Transverse colon (tissue), 4 donors: ENCODE data around the gene PRR23E. TPM values are rescaled to one million over a fixed set of nuclear protein-coding genes. Genes with fewer than 3 reads are reported as not detected.

Experiments
- DNase-seq: peaks from one replicate; pipeline ENCODE4 v3.0.0-alpha.2; 2019
- H3K27ac ChIP-seq, 4 donors: fragments of 200-600 bp; sonication (generic); 2 replicates each; pipeline ENCODE4 v1.5.1; 2016 to 2018; ENCODE audit warnings: inconsistent platforms in 4 of 4
- H3K27me3 ChIP-seq: fragments of 200-600 bp; sonication (generic); 2 replicates; pipeline ENCODE4 v1.5.1; 2017; ENCODE audit warnings: inconsistent platforms
- H3K36me3 ChIP-seq, 4 donors: fragments of 200-600 bp; sonication (generic); 2 replicates each; pipeline ENCODE4 v1.5.1; 2017 to 2019; ENCODE audit warnings: inconsistent platforms in 4 of 4
- H3K4me1 ChIP-seq, 4 donors: fragments of 200-600 bp; sonication (generic); 2 replicates each; pipeline ENCODE4 v1.5.1; 2017 to 2020; ENCODE audit warnings: inconsistent platforms in 4 of 4
- H3K4me3 ChIP-seq, 4 donors: fragments of 200-600 bp; sonication (generic); 1 replicate in 1 of 4; 2 replicates in 3 of 4; pipeline versions ENCODE4 v1.5.1 to v1.6.1; 2017 to 2019; ENCODE audit warnings: inconsistent platforms in 4 of 4
- H3K9me3 ChIP-seq, 2 donors: fragments of 200-600 bp; sonication (generic); 2 replicates each; pipeline ENCODE4 v1.5.1; 2017 to 2019; ENCODE audit warnings: inconsistent platforms in 2 of 2
- EP300 ChIP-seq: sonication (generic); formaldehyde crosslinking; IDR thresholded peaks from one replicate; pipeline ENCODE4 v1.6.1; 2017; ENCODE audit warnings: antibody characterized with exemption, low read depth
- POLR2A ChIP-seq: fragments of 450-650 bp; IDR thresholded peaks from one replicate; pipeline ENCODE4 v1.6.1; 2016; ENCODE audit warnings: antibody characterized with exemption, mild to moderate bottlenecking, moderate library complexity
- POLR2AphosphoS5 ChIP-seq, 3 donors: sonication (generic); formaldehyde crosslinking; IDR thresholded peaks; one replicate each; pipeline ENCODE4 v1.6.1; 2016; ENCODE audit warnings: antibody characterized with exemption in 3 of 3
- WGBS, 2 donors: methylation state at CpG; one replicate each; pipeline ENCODE4 v1.1.5; 2018; ENCODE audit warnings: low coverage in 1 of 2; 5-methylcytosine and 5-hydroxymethylcytosine counted together
- in situ Hi-C, 4 donors: fragments of 200-750 bp; cut with MboI; loops; one replicate each; pipeline versions ENCODE4 v1.15.0 to v1.15.1; 2017; ENCODE audit warnings: low sequenced_read_pairs in 3 of 4, low pct_ligation_motif_present in 1 of 4, low pct_unique_long_range_greater_than_20kb in 1 of 4
- intact Hi-C: fragments of 100-400 bp; cut with DNase I; formaldehyde crosslinking; loops from one replicate; pipeline ENCODE4 v1.15.1; 2023; ENCODE audit warnings: low total_unique reads
- total RNA-seq, 4 donors: library from RNA; depleted of rRNA; stranded (reverse); fragments of >200 nt; gene quantifications; one replicate each; pipeline ENCODE4 v1.1.0, GENCODE V29; 2016
- TF ChIP-seq, protein P1 (sequence below), 5 experiments: fragments of 200-600 bp in 3 of 5; fragments of 450-650 bp in 2 of 5; sonication (generic) in 3 of 5; IDR thresholded peaks; 1 replicate in 2 of 5; 2 replicates in 3 of 5; pipeline ENCODE4 v1.5.1; 2016 to 2017; ENCODE audit warnings: antibody characterized with exemption in 5 of 5, inconsistent platforms in 3 of 5, mild to moderate bottlenecking in 2 of 5, moderate library complexity in 1 of 5

The PRR23E gene
- total RNA-seq, 4 donors from 2014 or later, result not detected

DNA sequence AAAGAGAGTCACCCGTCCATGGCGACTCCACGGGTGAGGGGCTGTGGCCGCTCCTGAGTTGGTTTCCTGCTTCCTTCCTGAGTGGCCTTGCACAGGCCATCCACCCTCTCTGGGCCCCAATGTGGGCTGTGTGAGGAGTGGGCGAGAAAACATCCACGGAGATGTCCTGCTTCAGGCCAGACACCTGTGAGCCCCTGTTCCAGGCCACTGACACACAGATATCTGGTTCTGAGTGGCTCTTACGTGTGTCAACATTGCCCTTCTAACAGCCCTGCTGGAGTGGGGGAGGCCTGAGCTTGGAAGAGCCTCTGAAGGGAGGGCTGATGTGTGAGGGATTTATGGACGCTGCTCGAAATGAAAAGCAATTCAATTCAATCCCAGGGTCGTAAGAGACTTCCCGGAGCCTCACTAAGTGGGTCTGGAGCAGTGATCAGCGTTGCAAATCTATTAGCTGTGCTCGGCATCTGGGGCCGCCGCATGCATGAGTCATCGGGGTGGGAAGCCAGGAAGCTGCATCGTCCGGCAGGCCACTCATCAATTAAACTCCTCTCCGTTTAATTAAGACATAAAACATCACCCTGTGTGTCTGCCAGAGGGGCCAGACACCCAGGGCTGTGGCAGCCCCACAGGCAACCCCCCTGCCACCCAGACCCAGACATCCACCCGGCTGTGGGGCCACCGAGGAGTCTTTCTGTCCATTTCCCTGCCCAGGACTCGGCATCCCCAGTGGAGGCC is 20.0 kb upstream of the PRR23E start:
- TF ChIP-seq POLR2A, result no peak
- no peak for TF ChIP-seq EP300
- TF ChIP-seq, protein P1, sequence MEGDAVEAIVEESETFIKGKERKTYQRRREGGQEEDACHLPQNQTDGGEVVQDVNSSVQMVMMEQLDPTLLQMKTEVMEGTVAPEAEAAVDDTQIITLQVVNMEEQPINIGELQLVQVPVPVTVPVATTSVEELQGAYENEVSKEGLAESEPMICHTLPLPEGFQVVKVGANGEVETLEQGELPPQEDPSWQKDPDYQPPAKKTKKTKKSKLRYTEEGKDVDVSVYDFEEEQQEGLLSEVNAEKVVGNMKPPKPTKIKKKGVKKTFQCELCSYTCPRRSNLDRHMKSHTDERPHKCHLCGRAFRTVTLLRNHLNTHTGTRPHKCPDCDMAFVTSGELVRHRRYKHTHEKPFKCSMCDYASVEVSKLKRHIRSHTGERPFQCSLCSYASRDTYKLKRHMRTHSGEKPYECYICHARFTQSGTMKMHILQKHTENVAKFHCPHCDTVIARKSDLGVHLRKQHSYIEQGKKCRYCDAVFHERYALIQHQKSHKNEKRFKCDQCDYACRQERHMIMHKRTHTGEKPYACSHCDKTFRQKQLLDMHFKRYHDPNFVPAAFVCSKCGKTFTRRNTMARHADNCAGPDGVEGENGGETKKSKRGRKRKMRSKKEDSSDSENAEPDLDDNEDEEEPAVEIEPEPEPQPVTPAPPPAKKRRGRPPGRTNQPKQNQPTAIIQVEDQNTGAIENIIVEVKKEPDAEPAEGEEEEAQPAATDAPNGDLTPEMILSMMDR (IDR thresholded peaks at IDR 0.05), result no peak
- no peak for TF ChIP-seq POLR2AphosphoS5 (IDR thresholded peaks at IDR 0.05)
- H3K36me3 ChIP-seq, result no peaks in the 10 kb centered on the region
- no peak overlapping the region for H3K27ac ChIP-seq
- no peak for DNase-seq
- 33% methylated on average over 22 of the region's 22 CpGs; no CpG with 5 or more reads in 1 of the 2 donors for WGBS, 2 donors
- no peaks in the 10 kb centered on the region for H3K4me1 ChIP-seq
- in situ Hi-C loops, result no loop called here
- intact Hi-C loops, result no loop called here
- H3K4me3 ChIP-seq, result no peak overlapping the region
- no peaks in the 10 kb centered on the region for H3K9me3 ChIP-seq
- peaks cover 19% of the 10 kb centered on the region for H3K27me3 ChIP-seq

DNA sequence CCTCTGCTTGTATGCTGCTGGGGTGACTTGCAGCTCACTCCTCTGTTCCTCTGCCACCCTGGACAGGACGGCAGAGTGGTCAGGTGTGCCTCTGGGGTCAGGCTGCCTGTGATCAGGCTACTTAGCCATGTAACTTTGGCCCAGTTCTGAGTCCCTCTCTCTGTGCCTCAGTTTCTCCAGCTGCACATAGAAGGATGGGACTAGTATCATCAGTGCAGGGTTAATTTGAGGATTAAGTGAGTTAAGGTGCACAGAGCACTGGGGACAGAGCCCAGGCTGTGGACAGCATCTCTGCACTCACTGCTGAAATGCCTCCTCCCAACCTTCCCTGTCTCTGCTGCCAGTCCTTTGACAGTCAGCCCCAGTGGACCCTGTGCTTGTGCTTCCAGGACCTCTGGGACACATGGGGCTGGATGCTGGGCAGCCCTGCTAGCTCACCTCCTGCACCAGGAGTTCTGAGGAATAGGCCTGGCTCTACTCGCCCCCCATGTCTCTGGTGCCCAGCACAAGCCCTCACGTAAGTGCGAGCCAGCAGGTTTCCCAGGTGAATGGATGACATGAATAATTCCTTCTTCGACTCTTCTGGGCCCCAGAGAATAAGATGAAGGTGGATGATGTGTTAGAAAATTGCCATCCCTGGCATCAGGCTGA is 19.3 kb upstream of the PRR23E start:
- H3K27me3 ChIP-seq, result peaks cover 19% of the 10 kb centered on the region
- no peak for DNase-seq
- TF ChIP-seq, protein P1 (IDR thresholded peaks at IDR 0.05), result no peak
- no peak for TF ChIP-seq POLR2A
- no peak for TF ChIP-seq POLR2AphosphoS5 (IDR thresholded peaks at IDR 0.05)
- TF ChIP-seq EP300, result no peak
- intact Hi-C loops (no loop called here), in situ Hi-C loops (no loop called here)
- H3K4me1 ChIP-seq, result no peaks in the 10 kb centered on the region
- H3K9me3 ChIP-seq, result no peaks in the 10 kb centered on the region
- H3K36me3 ChIP-seq, result no peaks in the 10 kb centered on the region
- H3K4me3 ChIP-seq, result no peak overlapping the region
- H3K27ac ChIP-seq, result no peak overlapping the region
- 74% methylated on average over 5 of the region's 5 CpGs; no CpG with 5 or more reads in 1 of the 2 donors for WGBS, 2 donors

DNA sequence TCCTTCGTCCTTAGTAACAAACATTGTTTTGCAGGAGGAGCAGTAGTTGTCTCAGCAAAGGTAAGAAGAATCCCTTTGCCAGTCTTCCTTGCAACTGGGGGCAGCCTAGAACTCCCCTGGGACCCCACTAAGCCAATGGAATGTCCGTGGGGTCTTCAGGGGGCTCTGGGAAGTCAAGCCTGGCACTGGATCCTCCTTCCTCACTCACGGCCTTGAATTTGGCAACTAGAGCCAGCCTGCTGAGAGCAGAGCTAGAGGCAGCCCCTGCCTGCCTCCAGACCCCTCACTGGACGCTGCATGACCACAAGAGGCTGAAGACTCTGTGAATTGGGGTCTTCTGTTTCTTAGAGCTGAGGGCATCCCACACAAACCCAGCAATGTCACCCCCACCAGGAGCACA is 18.6 kb upstream of the PRR23E start:
- in situ Hi-C loops, result no loop called here
- H3K27ac ChIP-seq, result no peak overlapping the region
- WGBS, 2 donors, result 64 to 83% methylated on average over 1 to 4 of the region's 4 CpGs
- H3K4me1 ChIP-seq, result no peaks in the 10 kb centered on the region
- H3K27me3 ChIP-seq, result peaks cover 19% of the 10 kb centered on the region
- H3K4me3 ChIP-seq, result no peak overlapping the region
- H3K36me3 ChIP-seq, result no peaks in the 10 kb centered on the region
- DNase-seq, result no peak
- intact Hi-C loops, result no loop called here
- TF ChIP-seq POLR2A (no peak), POLR2AphosphoS5 (IDR thresholded peaks at IDR 0.05) (no peak), EP300 (no peak)
- TF ChIP-seq, protein P1 (IDR thresholded peaks at IDR 0.05), result no peak
- no peaks in the 10 kb centered on the region for H3K9me3 ChIP-seq

DNA sequence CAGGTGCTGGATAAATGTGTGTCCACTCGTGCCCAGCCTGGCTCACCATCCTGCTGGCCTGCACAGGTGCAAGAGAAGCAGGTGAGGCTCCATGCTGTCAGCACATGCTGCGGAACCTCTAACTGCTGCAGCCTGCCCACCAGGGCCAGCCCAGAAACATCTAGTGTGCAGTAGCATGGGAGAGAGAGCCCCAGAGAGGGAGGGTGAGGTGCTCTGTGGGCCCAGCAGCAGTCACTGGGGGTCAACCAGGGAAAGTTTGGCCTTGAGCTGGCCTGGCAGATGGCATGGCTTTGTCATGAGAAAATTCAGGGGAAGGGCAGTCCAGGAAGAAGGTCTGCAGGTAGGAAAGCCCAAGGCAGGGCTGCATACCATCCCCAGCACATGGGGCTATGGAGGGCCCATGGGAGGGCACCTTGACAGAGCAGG is 18.2 kb upstream of the PRR23E start:
- Histone ChIP-seq H3K36me3 (no peaks in the 10 kb centered on the region), H3K4me1 (no peaks in the 10 kb centered on the region), H3K27ac (no peak overlapping the region), H3K9me3 (no peaks in the 10 kb centered on the region), H3K4me3 (no peak overlapping the region), H3K27me3 (peaks cover 19% of the 10 kb centered on the region)
- WGBS, 2 donors, result 70% methylated on average over 2 of the region's 2 CpGs; no CpG with 5 or more reads in 1 of the 2 donors
- TF ChIP-seq POLR2AphosphoS5 (IDR thresholded peaks at IDR 0.05) (no peak), EP300 (no peak), POLR2A (no peak)
- TF ChIP-seq, protein P1 (IDR thresholded peaks at IDR 0.05), result no peak
- in situ Hi-C loops, result no loop called here
- intact Hi-C loops, result no loop called here
- no peak for DNase-seq
